SK-N-MC (cell line): ENCODE measurements around the gene TALDO1.

ENCODE experiments used
- EZH2 ChIP-seq: fragments of 200-600 bp; sonication (generic); IDR thresholded peaks from one replicate; pipeline ENCODE4 v1.6.1; 2017; ENCODE audit warnings: antibody characterized with exemption
- POLR2AphosphoS5 ChIP-seq: IDR thresholded peaks from 2 replicates; pipeline ENCODE4 v1.6.1; 2012; ENCODE audit warnings: mild to moderate bottlenecking, low read depth, low read length, borderline replicate concordance

- TF ChIP-seq EZH2 (no peak), POLR2AphosphoS5 (no peak)
Observed at GRCh38 chr11:792535-792821, 45.2 kb downstream of the TALDO1 start.
